A673 (cell line): ENCODE data around the gene AP3D1.

Source experiments
- EZH2 ChIP-seq: fragments of 200-600 bp; sonication (generic); IDR thresholded peaks from 2 replicates; pipeline ENCODE4 v1.6.1; 2017; ENCODE audit warnings: borderline replicate concordance, low read depth, mild to moderate bottlenecking, mixed read lengths, antibody characterized with exemption, low read length; ENCODE audit not compliant: poor library complexity, severe bottlenecking
- TF ChIP-seq, protein P1 (sequence below): fragments of 300-800, 200-600 bp; sonication (generic); conservative IDR thresholded peaks from 2 replicates; pipeline ENCODE4 v1.5.1; 2017; ENCODE audit warnings: low read depth, mild to moderate bottlenecking, antibody characterized with exemption, low read length, moderate library complexity, mixed read lengths

DNA sequence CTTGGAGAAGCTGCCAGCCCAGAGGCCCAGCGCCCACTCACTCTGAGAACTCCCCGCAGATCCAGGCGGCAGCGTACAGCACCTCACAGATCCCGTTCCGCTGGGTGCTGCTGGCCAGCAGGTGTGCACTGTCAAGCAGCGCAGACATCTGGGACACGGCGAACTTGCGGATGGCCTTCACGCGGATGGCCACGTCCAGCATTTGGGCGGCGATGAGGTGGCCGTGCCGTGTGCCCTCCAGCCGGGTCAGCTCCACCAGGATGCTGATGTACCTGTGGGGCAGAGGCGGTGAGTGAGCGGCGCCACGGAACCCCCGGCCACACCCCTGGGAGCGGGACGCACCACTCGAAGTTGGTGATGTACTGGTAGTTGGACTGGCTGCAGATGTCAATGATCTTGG, 30.5 kb downstream of the AP3D1 start:
- TF ChIP-seq, protein P1, sequence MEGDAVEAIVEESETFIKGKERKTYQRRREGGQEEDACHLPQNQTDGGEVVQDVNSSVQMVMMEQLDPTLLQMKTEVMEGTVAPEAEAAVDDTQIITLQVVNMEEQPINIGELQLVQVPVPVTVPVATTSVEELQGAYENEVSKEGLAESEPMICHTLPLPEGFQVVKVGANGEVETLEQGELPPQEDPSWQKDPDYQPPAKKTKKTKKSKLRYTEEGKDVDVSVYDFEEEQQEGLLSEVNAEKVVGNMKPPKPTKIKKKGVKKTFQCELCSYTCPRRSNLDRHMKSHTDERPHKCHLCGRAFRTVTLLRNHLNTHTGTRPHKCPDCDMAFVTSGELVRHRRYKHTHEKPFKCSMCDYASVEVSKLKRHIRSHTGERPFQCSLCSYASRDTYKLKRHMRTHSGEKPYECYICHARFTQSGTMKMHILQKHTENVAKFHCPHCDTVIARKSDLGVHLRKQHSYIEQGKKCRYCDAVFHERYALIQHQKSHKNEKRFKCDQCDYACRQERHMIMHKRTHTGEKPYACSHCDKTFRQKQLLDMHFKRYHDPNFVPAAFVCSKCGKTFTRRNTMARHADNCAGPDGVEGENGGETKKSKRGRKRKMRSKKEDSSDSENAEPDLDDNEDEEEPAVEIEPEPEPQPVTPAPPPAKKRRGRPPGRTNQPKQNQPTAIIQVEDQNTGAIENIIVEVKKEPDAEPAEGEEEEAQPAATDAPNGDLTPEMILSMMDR = no peak
- no peak for TF ChIP-seq EZH2
